ENCODE data around the gene C8B.

GRCh38 chr1:56985857-56986256, 20.0 kb upstream of the C8B start:
- TF ChIP-seq SIN3A (IDR thresholded peaks at IDR 0.05; ENCODE audit: borderline replicate concordance, insufficient read depth, low read length) (no peak), POLR2AphosphoS5 (IDR thresholded peaks at IDR 0.05; ENCODE audit: low read depth, low read length) (no peak), REST (IDR thresholded peaks at IDR 0.05; ENCODE audit: insufficient read depth in 1 of 2, low read depth in 2 of 2, low read length in 2 of 2) (no peak), FOXP2 (optimal IDR thresholded peaks at IDR 0.05; ENCODE audit: borderline replicate concordance, extremely low read depth, extremely low read length, insufficient read depth) (no peak)
